Measurements from ENCODE around the gene UTRN. TPM values are rescaled to one million over a fixed set of nuclear protein-coding genes. Genes with fewer than 3 reads are reported as not detected.

The UTRN gene
- total RNA-seq, 1 donor, result 109 TPM

Other genes with a start within 250 kb of the UTRN start
- 235 TPM for gene SF3B5, start 189.8 kb upstream of the UTRN start, total RNA-seq
- gene STX11, start 134.8 kb upstream of the UTRN start, total RNA-seq, result 32.3 TPM

Measured in hematopoietic multipotent progenitor cell (in vitro differentiated cells).